ENCODE data around the gene MRNIP.

Gene MRNIP

DNA sequence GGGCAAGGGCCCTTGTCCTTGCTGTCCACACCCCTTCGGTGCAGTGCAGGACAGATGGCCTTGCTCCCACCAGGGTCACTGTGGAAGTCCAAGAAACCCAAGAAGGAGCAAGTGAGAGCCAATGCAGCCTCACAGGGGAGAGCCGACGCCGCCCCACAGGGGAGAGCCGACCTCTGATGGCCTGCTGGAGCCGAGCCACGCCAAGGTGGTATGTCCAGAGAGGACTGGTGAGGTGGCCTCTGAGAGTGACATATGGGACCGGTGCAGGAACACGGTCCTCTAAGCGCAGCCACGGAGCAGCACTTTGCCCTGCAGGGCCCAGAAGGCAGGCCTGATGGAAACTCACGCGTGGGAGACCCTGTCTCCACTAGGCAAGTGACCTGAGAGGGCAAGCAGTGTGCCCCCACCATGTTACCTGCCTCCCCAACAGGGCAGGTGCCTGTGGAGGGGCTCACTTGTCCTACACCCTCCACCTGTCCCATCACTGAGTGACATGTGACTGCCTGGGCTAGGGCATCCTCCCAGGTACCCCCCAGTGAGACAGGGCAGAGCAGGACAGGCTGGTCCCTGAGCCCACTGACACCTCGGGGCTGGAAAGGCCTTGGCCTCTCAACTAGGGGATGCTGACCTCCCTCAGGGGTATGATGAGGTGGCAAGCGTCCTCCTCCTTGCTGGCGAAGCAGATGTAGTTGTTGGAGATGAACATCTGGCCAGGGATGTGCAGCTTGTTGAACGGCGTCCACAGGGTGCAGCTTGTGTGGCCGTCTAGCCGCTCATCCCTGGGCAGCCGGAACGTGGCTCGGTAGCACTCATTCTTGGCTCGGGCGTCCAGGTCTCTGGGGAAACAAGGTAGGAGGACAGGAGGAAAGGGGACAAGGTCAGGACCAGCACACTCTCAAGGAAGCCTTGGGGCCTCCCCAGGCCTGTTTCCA is 32.4 kb upstream of the MRNIP start:
- H3K4ac ChIP-seq (ENCODE audit: low read depth, low read length) = no peak overlapping the region
- no peak overlapping the region for H2BK12ac ChIP-seq (ENCODE audit: low read length)
- H3K36me3 ChIP-seq (ENCODE audit: control insufficient read depth in 1 of 2, insufficient read depth in 2 of 2, low read length in 2 of 2) = peaks cover 83 to 86% of the 10 kb centered on the region in 2 experiments
- no peak overlapping the region for H2AK5ac ChIP-seq (ENCODE audit: low read length)
- no peak overlapping the region for H3K27ac ChIP-seq (ENCODE audit: low read depth, low read length)
- H4K12ac ChIP-seq (ENCODE audit: low read depth, low read length) = no peak overlapping the region
- no peak overlapping the region for H3K9ac ChIP-seq (ENCODE audit: low read length)
- H3K79me2 ChIP-seq (ENCODE audit: control insufficient read depth, insufficient read depth, low read length, poor library complexity) = no peaks in the 10 kb centered on the region
- H2BK120ac ChIP-seq (ENCODE audit: insufficient read depth, low read length, poor library complexity) = no peak overlapping the region
- H3K14ac ChIP-seq (ENCODE audit: low read length) = no peak overlapping the region
- DNase-seq = no peak
- no peak overlapping the region for H4K91ac ChIP-seq (ENCODE audit: low read depth, low read length)
- no peak overlapping the region for H3K18ac ChIP-seq (ENCODE audit: low read length)
- H4K8ac ChIP-seq (ENCODE audit: low read depth, low read length) = no peak overlapping the region
- no CpG with 5 or more reads among the region's 25 CpGs for WGBS (ENCODE audit: extremely low coverage, insufficient coverage, insufficient read length)
- no peak overlapping the region for H2BK5ac ChIP-seq (ENCODE audit: low read depth, low read length, poor library complexity)
- no peak overlapping the region for H3K4me2 ChIP-seq (ENCODE audit: low read length)
- H3K27me3 ChIP-seq (ENCODE audit: insufficient read depth, low read length) = no peaks in the 10 kb centered on the region
- H3K23ac ChIP-seq (ENCODE audit: low read length) = no peak overlapping the region
- no peaks in the 10 kb centered on the region for H3K4me1 ChIP-seq (ENCODE audit: control insufficient read depth in 1 of 2, insufficient read depth in 2 of 2, low read length in 2 of 2)
- no peaks in the 10 kb centered on the region for H3K9me3 ChIP-seq (ENCODE audit: insufficient read depth, low read depth, low read length)
- no peak overlapping the region for H2AFZ ChIP-seq (ENCODE audit: insufficient read depth, low read length, poor library complexity)
- H3K79me1 ChIP-seq (ENCODE audit: low read length) = no peaks in the 10 kb centered on the region
- no peak overlapping the region for H3K4me3 ChIP-seq (ENCODE audit: low read depth, low read length)

DNA sequence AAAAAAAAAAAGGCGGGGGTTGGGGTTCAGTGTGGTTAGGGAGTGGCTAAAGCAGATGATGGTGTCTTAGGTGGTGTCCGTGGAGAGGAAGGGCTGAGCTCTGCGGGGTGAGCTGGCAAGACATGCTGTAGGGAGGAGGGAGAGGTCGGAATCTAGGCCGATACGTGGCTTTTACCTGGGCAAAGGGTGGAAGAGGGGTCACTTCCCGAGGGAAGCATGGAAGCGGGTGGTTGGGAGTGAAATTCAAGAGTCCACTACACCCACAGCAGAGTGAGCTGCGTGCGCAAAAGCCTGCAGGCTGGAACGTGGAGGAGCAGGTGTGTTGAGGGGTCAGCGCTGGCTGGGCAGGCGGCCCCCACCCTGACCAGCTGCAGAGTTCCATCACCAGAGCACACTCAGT is 31.3 kb upstream of the MRNIP start:
- no peak overlapping the region for H3K4me2 ChIP-seq (ENCODE audit: low read length)
- H3K14ac ChIP-seq (ENCODE audit: low read length) = no peak overlapping the region
- no peak for DNase-seq
- H2BK5ac ChIP-seq (ENCODE audit: low read depth, low read length, poor library complexity) = no peak overlapping the region
- H2AK5ac ChIP-seq (ENCODE audit: low read length) = no peak overlapping the region
- no peak overlapping the region for H2BK120ac ChIP-seq (ENCODE audit: insufficient read depth, low read length, poor library complexity)
- H3K18ac ChIP-seq (ENCODE audit: low read length) = no peak overlapping the region
- no peak overlapping the region for H4K8ac ChIP-seq (ENCODE audit: low read depth, low read length)
- peaks cover 84 to 88% of the 10 kb centered on the region in 2 experiments for H3K36me3 ChIP-seq (ENCODE audit: control insufficient read depth in 1 of 2, insufficient read depth in 2 of 2, low read length in 2 of 2)
- no peak overlapping the region for H4K91ac ChIP-seq (ENCODE audit: low read depth, low read length)
- peaks cover under 1% of the 10 kb centered on the region for H3K9me3 ChIP-seq (ENCODE audit: insufficient read depth, low read depth, low read length)
- H3K23ac ChIP-seq (ENCODE audit: low read length) = no peak overlapping the region
- H2AFZ ChIP-seq (ENCODE audit: insufficient read depth, low read length, poor library complexity) = no peak overlapping the region
- H3K79me2 ChIP-seq (ENCODE audit: control insufficient read depth, insufficient read depth, low read length, poor library complexity) = no peaks in the 10 kb centered on the region
- no peak overlapping the region for H3K4ac ChIP-seq (ENCODE audit: low read depth, low read length)
- no peaks in the 10 kb centered on the region for H3K27me3 ChIP-seq (ENCODE audit: insufficient read depth, low read length)
- H3K4me3 ChIP-seq (ENCODE audit: low read depth, low read length) = no peak overlapping the region
- H3K27ac ChIP-seq (ENCODE audit: low read depth, low read length) = no peak overlapping the region
- no peak overlapping the region for H3K9ac ChIP-seq (ENCODE audit: low read length)
- no peaks in the 10 kb centered on the region for H3K79me1 ChIP-seq (ENCODE audit: low read length)
- WGBS (ENCODE audit: extremely low coverage, insufficient coverage, insufficient read length) = no CpG with 5 or more reads among the region's 13 CpGs
- H4K12ac ChIP-seq (ENCODE audit: low read depth, low read length) = no peak overlapping the region
- no peak overlapping the region for H2BK12ac ChIP-seq (ENCODE audit: low read length)
- H3K4me1 ChIP-seq (ENCODE audit: control insufficient read depth in 1 of 2, insufficient read depth in 2 of 2, low read length in 2 of 2) = no peaks in the 10 kb centered on the region

DNA sequence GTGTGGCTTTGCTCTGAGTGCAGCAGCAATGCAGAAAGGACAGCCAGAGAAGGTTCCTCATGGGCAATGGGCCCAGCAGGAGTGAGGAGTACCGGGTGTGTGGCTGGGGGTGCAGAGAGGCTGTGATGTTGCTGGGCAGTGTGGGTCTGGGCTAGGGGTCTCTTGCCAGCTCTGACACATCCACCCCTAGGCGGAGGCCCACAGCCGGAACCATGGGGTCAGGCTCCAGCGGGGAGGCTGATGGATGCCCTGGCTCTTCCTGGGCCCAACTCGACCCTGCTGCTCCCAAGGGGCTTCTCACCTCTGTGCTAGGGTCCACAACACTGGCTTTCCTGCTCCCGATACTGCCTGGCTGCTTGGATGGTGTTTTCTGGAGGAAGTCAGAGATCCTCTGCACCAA is 29.2 kb upstream of the MRNIP start:
- H4K91ac ChIP-seq (ENCODE audit: low read depth, low read length) = no peak overlapping the region
- H3K9ac ChIP-seq (ENCODE audit: low read length) = no peak overlapping the region
- no peak overlapping the region for H2AK5ac ChIP-seq (ENCODE audit: low read length)
- H3K4me1 ChIP-seq (ENCODE audit: control insufficient read depth in 1 of 2, insufficient read depth in 2 of 2, low read length in 2 of 2) = no peaks in the 10 kb centered on the region
- no peak overlapping the region for H2BK120ac ChIP-seq (ENCODE audit: insufficient read depth, low read length, poor library complexity)
- no peak overlapping the region for H3K4me2 ChIP-seq (ENCODE audit: low read length)
- no peak overlapping the region for H3K23ac ChIP-seq (ENCODE audit: low read length)
- H4K8ac ChIP-seq (ENCODE audit: low read depth, low read length) = no peak overlapping the region
- H3K27me3 ChIP-seq (ENCODE audit: insufficient read depth, low read length) = no peaks in the 10 kb centered on the region
- no peaks in the 10 kb centered on the region for H3K79me1 ChIP-seq (ENCODE audit: low read length)
- no peaks in the 10 kb centered on the region for H3K79me2 ChIP-seq (ENCODE audit: control insufficient read depth, insufficient read depth, low read length, poor library complexity)
- H3K27ac ChIP-seq (ENCODE audit: low read depth, low read length) = no peak overlapping the region
- WGBS (ENCODE audit: extremely low coverage, insufficient coverage, insufficient read length) = no CpG with 5 or more reads among the region's 6 CpGs
- peaks cover 72 to 84% of the 10 kb centered on the region in 2 experiments for H3K36me3 ChIP-seq (ENCODE audit: control insufficient read depth in 1 of 2, insufficient read depth in 2 of 2, low read length in 2 of 2)
- H3K14ac ChIP-seq (ENCODE audit: low read length) = no peak overlapping the region
- no peak for DNase-seq
- no peak overlapping the region for H3K4me3 ChIP-seq (ENCODE audit: low read depth, low read length)
- H2BK12ac ChIP-seq (ENCODE audit: low read length) = no peak overlapping the region
- no peak overlapping the region for H3K18ac ChIP-seq (ENCODE audit: low read length)
- H2BK5ac ChIP-seq (ENCODE audit: low read depth, low read length, poor library complexity) = no peak overlapping the region
- H3K4ac ChIP-seq (ENCODE audit: low read depth, low read length) = no peak overlapping the region
- no peak overlapping the region for H4K12ac ChIP-seq (ENCODE audit: low read depth, low read length)
- H2AFZ ChIP-seq (ENCODE audit: insufficient read depth, low read length, poor library complexity) = no peak overlapping the region
- peaks cover 6% of the 10 kb centered on the region for H3K9me3 ChIP-seq (ENCODE audit: insufficient read depth, low read depth, low read length)

- Histone ChIP-seq H3K9ac (ENCODE audit: low read length) (no peak overlapping the region), H3K9me3 (ENCODE audit: insufficient read depth, low read depth, low read length) (peaks cover 9% of the 10 kb centered on the region), H3K4ac (ENCODE audit: low read depth, low read length) (no peak overlapping the region), H2BK5ac (ENCODE audit: low read depth, low read length, poor library complexity) (no peak overlapping the region), H3K27me3 (ENCODE audit: insufficient read depth, low read length) (no peaks in the 10 kb centered on the region), H3K4me2 (ENCODE audit: low read length) (no peak overlapping the region), H3K79me2 (ENCODE audit: control insufficient read depth, insufficient read depth, low read length, poor library complexity) (no peaks in the 10 kb centered on the region), H3K27ac (ENCODE audit: low read depth, low read length) (no peak overlapping the region), H3K14ac (ENCODE audit: low read length) (no peak overlapping the region), H3K79me1 (ENCODE audit: low read length) (no peaks in the 10 kb centered on the region), H4K12ac (ENCODE audit: low read depth, low read length) (no peak overlapping the region), H3K36me3 (ENCODE audit: control insufficient read depth in 1 of 2, insufficient read depth in 2 of 2, low read length in 2 of 2) (peaks cover 69 to 81% of the 10 kb centered on the region in 2 experiments), H3K18ac (ENCODE audit: low read length) (no peak overlapping the region), H4K8ac (ENCODE audit: low read depth, low read length) (no peak overlapping the region), H2BK120ac (ENCODE audit: insufficient read depth, low read length, poor library complexity) (no peak overlapping the region), H3K4me3 (ENCODE audit: low read depth, low read length) (no peak overlapping the region), H3K4me1 (ENCODE audit: control insufficient read depth in 1 of 2, insufficient read depth in 2 of 2, low read length in 2 of 2) (no peaks in the 10 kb centered on the region), H2AFZ (ENCODE audit: insufficient read depth, low read length, poor library complexity) (no peak overlapping the region), H3K23ac (ENCODE audit: low read length) (no peak overlapping the region), H4K91ac (ENCODE audit: low read depth, low read length) (no peak overlapping the region), H2BK12ac (ENCODE audit: low read length) (no peak overlapping the region), H2AK5ac (ENCODE audit: low read length) (no peak overlapping the region)
- WGBS (ENCODE audit: extremely low coverage, insufficient coverage, insufficient read length) = no CpG with 5 or more reads among the region's 11 CpGs
- no peak for DNase-seq
These were observed 28.5 kb upstream of the MRNIP start for GRCh38 chr5:179887095-179887494.

All from trophoblast cell (in vitro differentiated cells and primary cell).